NCI-H2029 (cell line): ENCODE data around the gene TENM4.
A peak's percentile ranks its signal among the peaks of the same experiment; 100 is the strongest.

Experiments used
- DNase-seq: peaks from one replicate; lab custom pipeline; 2025; lab: John Stamatoyannopoulos, UW

TENM4 gene

GRCh38 chr11:79342236-79342635, 98.6 kb downstream of the TENM4 start:
- DNase-seq: no peak

GRCh38 chr11:79340535-79340934, 100.3 kb downstream of the TENM4 start:
- no peak for DNase-seq

- DNase-seq: no peak
Observed at GRCh38 chr11:79336797-79337517, 103.9 kb downstream of the TENM4 start.

- no peak for DNase-seq
Observed at GRCh38 chr11:79335681-79336080, 105.1 kb downstream of the TENM4 start.

- no peak for DNase-seq
Observed at GRCh38 chr11:79333355-79333754, 107.5 kb downstream of the TENM4 start.

GRCh38 chr11:79332017-79332416, 108.8 kb downstream of the TENM4 start:
- DNase-seq: no peak

- no peak for DNase-seq
Observed at GRCh38 chr11:79331203-79331901, 109.5 kb downstream of the TENM4 start.

GRCh38 chr11:79330651-79331050, 110.2 kb downstream of the TENM4 start:
- DNase-seq: no peak

GRCh38 chr11:79329561-79329960, 111.3 kb downstream of the TENM4 start:
- DNase-seq: no peak

GRCh38 chr11:79328402-79328801, 112.4 kb downstream of the TENM4 start:
- DNase-seq: no peak

- DNase-seq: no peak
Observed at GRCh38 chr11:79325851-79326250, 115.0 kb downstream of the TENM4 start.

GRCh38 chr11:79321263-79321662, 119.6 kb downstream of the TENM4 start:
- no peak for DNase-seq

GRCh38 chr11:79314906-79315689, 125.7 kb downstream of the TENM4 start:
- DNase-seq: peak; percentile 42

GRCh38 chr11:79313530-79313913, 127.3 kb downstream of the TENM4 start:
- DNase-seq: no peak

- DNase-seq: peak; percentile 98
Observed at GRCh38 chr11:79312617-79313529, 128.0 kb downstream of the TENM4 start.

GRCh38 chr11:79311461-79311860, 129.4 kb downstream of the TENM4 start:
- no peak for DNase-seq

GRCh38 chr11:79309407-79309806, 131.4 kb downstream of the TENM4 start:
- no peak for DNase-seq

- no peak for DNase-seq
Observed at GRCh38 chr11:79308429-79308828, 132.4 kb downstream of the TENM4 start.

GRCh38 chr11:79304599-79305212, 136.1 kb downstream of the TENM4 start:
- no peak for DNase-seq

- no peak for DNase-seq
Observed at GRCh38 chr11:79296141-79296540, 144.7 kb downstream of the TENM4 start.
